ENCODE results near the gene ACVR1.
"Not testable (repeated sequence)": the region's sequence is repeated elsewhere in the genome, so short reads cannot be mapped to it uniquely, and the experiment has no call there.

Gene ACVR1

GRCh38 chr2:157849591-157849990, 26.5 kb downstream of the ACVR1 start:
- no peak for DNase-seq

GRCh38 chr2:157848213-157848612, 27.9 kb downstream of the ACVR1 start:
- no peak for DNase-seq

- DNase-seq: no peak
Measured at GRCh38 chr2:157845081-157845480, 31.0 kb downstream of the ACVR1 start.

- no peak for DNase-seq
Measured at GRCh38 chr2:157843935-157844334, 32.2 kb downstream of the ACVR1 start.

- DNase-seq: no peak
Measured at GRCh38 chr2:157843081-157843480, 33.0 kb downstream of the ACVR1 start.

GRCh38 chr2:157842106-157842879, 33.8 kb downstream of the ACVR1 start:
- no peak for DNase-seq

GRCh38 chr2:157841485-157841884, 34.6 kb downstream of the ACVR1 start:
- no peak for DNase-seq

GRCh38 chr2:157840568-157841156, 35.5 kb downstream of the ACVR1 start:
- DNase-seq: no peak

GRCh38 chr2:157839822-157840221, 36.3 kb downstream of the ACVR1 start:
- DNase-seq: no peak

GRCh38 chr2:157839162-157839801, 36.8 kb downstream of the ACVR1 start:
- DNase-seq: no peak

GRCh38 chr2:157838442-157839161, 37.5 kb downstream of the ACVR1 start:
- DNase-seq: no peak

GRCh38 chr2:157837851-157838441, 38.2 kb downstream of the ACVR1 start:
- DNase-seq: no peak

GRCh38 chr2:157836531-157836930, 39.6 kb downstream of the ACVR1 start:
- DNase-seq: no peak

GRCh38 chr2:157835425-157835824, 40.7 kb downstream of the ACVR1 start:
- DNase-seq: no peak

GRCh38 chr2:157835006-157835405, 41.1 kb downstream of the ACVR1 start:
- no peak for DNase-seq

- DNase-seq: no peak
Measured at GRCh38 chr2:157833721-157834120, 42.4 kb downstream of the ACVR1 start.

GRCh38 chr2:157831573-157832315, 44.4 kb downstream of the ACVR1 start:
- no peak for DNase-seq

- no peak for DNase-seq
Measured at GRCh38 chr2:157830696-157831570, 45.2 kb downstream of the ACVR1 start.

GRCh38 chr2:157830266-157830665, 45.9 kb downstream of the ACVR1 start:
- DNase-seq: no peak

GRCh38 chr2:157827377-157827776, 48.8 kb downstream of the ACVR1 start:
- DNase-seq: no peak

GRCh38 chr2:157826644-157827043, 49.5 kb downstream of the ACVR1 start:
- DNase-seq: not testable (repeated sequence)
